Activated naive CD8-positive, alpha-beta T cell treated with anti-CD3 and anti-CD28 coated beads, Interleukin-2, amount 50 U/mL, for 24 hours (primary cell): ENCODE results near the gene LRIT3.
"Not testable (repeated sequence)": the region's sequence is repeated elsewhere in the genome, so short reads cannot be mapped to it uniquely, and the experiment has no call there.

ENCODE experiments used
- ATAC-seq: fragments of 150-1000 bp; cut with Tn5 transposase; one replicate; pipeline ENCODE4 v1.10.0; 2021
- DNase-seq: peaks from one replicate; pipeline ENCODE4 v3.0.0; 2021
- H3K27ac Mint-ChIP-seq: one replicate; pipeline ENCODE4 v1.8.0; 2021; ENCODE audit warnings: mild to moderate bottlenecking, mixed read lengths
- H3K27me3 Mint-ChIP-seq: one replicate; pipeline ENCODE4 v1.8.0; 2021; ENCODE audit warnings: mixed read lengths
- H3K36me3 Mint-ChIP-seq: one replicate; pipeline ENCODE4 v1.8.0; 2021; ENCODE audit warnings: low read depth, mixed read lengths
- H3K4me1 Mint-ChIP-seq: one replicate; pipeline ENCODE4 v1.8.0; 2021; ENCODE audit warnings: mixed read lengths
- H3K4me3 Mint-ChIP-seq: one replicate; pipeline ENCODE4 v1.8.0; 2021; ENCODE audit warnings: mild to moderate bottlenecking, moderate library complexity, mixed read lengths
- H3K9me3 Mint-ChIP-seq: one replicate; pipeline ENCODE4 v1.8.0; 2021; ENCODE audit warnings: mixed read lengths

The LRIT3 gene

DNA sequence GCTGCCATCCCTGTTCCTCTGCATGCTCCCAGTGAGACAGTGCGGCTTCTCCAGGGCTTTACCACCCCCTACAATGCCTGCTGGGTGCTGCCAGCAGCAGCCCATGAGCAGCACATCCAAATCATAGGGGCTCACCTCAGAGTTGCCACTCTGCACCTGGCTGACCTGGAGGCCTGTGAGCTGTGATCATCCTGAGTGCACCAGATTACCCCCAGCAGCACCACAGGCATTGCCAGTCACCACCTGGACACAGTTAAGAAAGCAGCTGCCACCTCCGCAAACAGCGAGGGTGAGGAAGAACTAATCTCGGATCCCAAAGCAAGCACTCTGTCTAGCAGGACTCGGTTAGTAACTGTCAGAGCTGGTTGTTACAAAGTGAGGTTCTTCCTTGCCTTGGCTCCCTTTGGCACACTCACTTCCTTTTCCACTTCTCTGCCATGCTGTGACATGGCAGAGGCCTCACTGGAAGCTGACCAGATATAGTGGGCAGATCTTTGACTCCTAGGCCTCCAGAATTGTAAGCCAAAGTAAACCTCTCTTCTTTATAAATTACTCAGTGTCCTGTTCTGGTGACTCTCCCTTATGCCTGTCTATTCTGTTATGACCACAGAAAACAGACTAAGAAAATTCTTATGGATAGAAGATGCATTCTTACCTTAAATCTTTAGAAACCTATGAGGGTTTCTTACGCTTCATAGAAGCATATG, 25.2 kb downstream of the LRIT3 start:
- H3K27ac Mint-ChIP-seq = no peak overlapping the region
- DNase-seq = no peak
- no peak overlapping the region for H3K4me3 Mint-ChIP-seq
- H3K9me3 Mint-ChIP-seq = no peaks in the 10 kb centered on the region
- H3K36me3 Mint-ChIP-seq = no peaks in the 10 kb centered on the region
- no peak for ATAC-seq
- H3K27me3 Mint-ChIP-seq = peaks cover 6% of the 10 kb centered on the region
- H3K4me1 Mint-ChIP-seq = no peaks in the 10 kb centered on the region

GRCh38 chr4:109873791-109874514, 26.0 kb downstream of the LRIT3 start:
- Mint-ChIP-seq H3K27me3 (peaks cover 10% of the 10 kb centered on the region), H3K27ac (no peak overlapping the region), H3K4me3 (no peak overlapping the region), H3K4me1 (no peaks in the 10 kb centered on the region), H3K36me3 (no peaks in the 10 kb centered on the region), H3K9me3 (no peaks in the 10 kb centered on the region)
- no peak for DNase-seq
- no peak for ATAC-seq

DNA sequence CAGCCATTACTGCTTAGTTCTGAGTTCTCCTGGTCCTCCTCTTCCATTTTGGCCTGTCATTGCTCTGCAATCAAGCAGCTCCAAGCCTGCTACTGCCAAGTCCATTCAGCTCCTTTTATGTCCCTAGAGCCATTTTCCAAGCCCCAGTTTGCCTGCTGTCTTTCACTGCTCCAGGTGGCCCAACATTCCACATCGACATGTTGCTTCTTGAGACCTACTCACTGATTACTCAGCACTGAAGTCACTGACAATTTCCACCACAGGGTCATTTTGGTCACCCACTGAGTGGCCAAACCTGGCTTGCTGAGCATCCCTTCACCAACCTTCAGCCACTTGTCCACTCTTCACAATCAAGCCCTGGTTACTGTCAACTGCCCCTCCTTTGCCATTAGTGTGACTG, 27.2 kb downstream of the LRIT3 start:
- Mint-ChIP-seq H3K27me3 (peaks cover 10% of the 10 kb centered on the region), H3K27ac (no peak overlapping the region)
- no peak for ATAC-seq

DNA sequence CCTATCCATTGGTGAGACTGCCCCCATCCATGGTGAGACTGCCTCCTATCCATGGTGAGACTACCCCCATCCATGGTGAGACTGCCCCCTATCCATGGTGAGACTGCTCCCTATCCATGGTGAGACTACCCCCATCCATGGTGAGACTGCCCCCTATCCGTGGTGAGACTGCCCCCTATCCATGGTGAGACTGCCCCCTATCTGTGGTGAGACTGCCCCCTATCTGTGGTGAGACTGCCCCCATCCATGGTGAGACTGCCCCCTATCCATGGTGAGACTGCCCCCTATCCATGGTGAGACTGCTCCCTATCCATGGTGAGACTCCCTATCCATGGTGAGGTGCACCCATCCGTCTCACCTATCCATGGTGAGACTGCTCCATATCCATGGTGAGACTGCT, 27.6 kb downstream of the LRIT3 start:
- not testable (repeated sequence) for H3K9me3 Mint-ChIP-seq, ATAC-seq, DNase-seq, H3K4me3 Mint-ChIP-seq, H3K36me3 Mint-ChIP-seq, H3K27me3 Mint-ChIP-seq, H3K4me1 Mint-ChIP-seq, H3K27ac Mint-ChIP-seq

More for the DNA sequence above, 27.2 kb downstream of the LRIT3 start:
- H3K36me3 Mint-ChIP-seq = no peaks in the 10 kb centered on the region
- DNase-seq = no peak
- no peaks in the 10 kb centered on the region for H3K9me3 Mint-ChIP-seq
- H3K4me3 Mint-ChIP-seq = no peak overlapping the region
- no peaks in the 10 kb centered on the region for H3K4me1 Mint-ChIP-seq

- Mint-ChIP-seq H3K9me3 (no peaks in the 10 kb centered on the region), H3K36me3 (no peaks in the 10 kb centered on the region), H3K27me3 (peaks cover 11% of the 10 kb centered on the region), H3K27ac (no peak overlapping the region), H3K4me1 (no peaks in the 10 kb centered on the region), H3K4me3 (no peak overlapping the region)
- no peak for ATAC-seq
- DNase-seq = no peak
These were observed 28.8 kb downstream of the LRIT3 start for GRCh38 chr4:109876634-109877265.

GRCh38 chr4:109877400-109877799, 29.5 kb downstream of the LRIT3 start:
- Mint-ChIP-seq H3K9me3 (no peaks in the 10 kb centered on the region), H3K4me1 (no peaks in the 10 kb centered on the region), H3K4me3 (no peak overlapping the region), H3K36me3 (no peaks in the 10 kb centered on the region), H3K27me3 (peaks cover 11% of the 10 kb centered on the region), H3K27ac (no peak overlapping the region)
- ATAC-seq (no peak), DNase-seq (no peak)

GRCh38 chr4:109878355-109878754, 30.4 kb downstream of the LRIT3 start:
- H3K27me3 Mint-ChIP-seq = peaks cover 11% of the 10 kb centered on the region
- no peaks in the 10 kb centered on the region for H3K36me3 Mint-ChIP-seq
- no peak overlapping the region for H3K27ac Mint-ChIP-seq
- no peak overlapping the region for H3K4me3 Mint-ChIP-seq
- no peaks in the 10 kb centered on the region for H3K9me3 Mint-ChIP-seq
- DNase-seq = no peak
- H3K4me1 Mint-ChIP-seq = no peaks in the 10 kb centered on the region
- ATAC-seq = no peak

DNA sequence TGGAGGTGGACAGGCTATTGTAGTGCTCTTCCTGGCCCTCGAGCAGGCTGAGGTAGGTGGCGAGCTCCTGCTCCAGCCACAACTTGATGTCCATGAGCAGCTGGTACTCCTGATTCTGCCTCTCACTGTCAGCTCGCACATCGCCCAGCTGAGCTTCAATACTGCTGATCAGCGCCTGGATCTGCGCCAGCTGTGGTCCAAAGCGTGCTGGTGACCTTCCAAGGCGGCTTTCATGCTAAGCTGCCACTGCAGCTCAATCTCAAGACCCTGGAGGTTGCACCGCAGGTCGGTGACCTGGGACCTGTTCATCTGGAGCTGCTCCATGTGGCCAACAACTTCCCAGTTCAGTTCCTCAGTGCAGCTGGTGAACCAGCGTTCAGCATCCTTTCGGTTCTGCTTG, 31.2 kb downstream of the LRIT3 start:
- Mint-ChIP-seq H3K27me3 (peaks cover 11% of the 10 kb centered on the region), H3K4me3 (no peak overlapping the region), H3K27ac (no peak overlapping the region), H3K36me3 (no peaks in the 10 kb centered on the region), H3K9me3 (no peaks in the 10 kb centered on the region), H3K4me1 (no peaks in the 10 kb centered on the region)
- DNase-seq = no peak
- no peak for ATAC-seq

DNA sequence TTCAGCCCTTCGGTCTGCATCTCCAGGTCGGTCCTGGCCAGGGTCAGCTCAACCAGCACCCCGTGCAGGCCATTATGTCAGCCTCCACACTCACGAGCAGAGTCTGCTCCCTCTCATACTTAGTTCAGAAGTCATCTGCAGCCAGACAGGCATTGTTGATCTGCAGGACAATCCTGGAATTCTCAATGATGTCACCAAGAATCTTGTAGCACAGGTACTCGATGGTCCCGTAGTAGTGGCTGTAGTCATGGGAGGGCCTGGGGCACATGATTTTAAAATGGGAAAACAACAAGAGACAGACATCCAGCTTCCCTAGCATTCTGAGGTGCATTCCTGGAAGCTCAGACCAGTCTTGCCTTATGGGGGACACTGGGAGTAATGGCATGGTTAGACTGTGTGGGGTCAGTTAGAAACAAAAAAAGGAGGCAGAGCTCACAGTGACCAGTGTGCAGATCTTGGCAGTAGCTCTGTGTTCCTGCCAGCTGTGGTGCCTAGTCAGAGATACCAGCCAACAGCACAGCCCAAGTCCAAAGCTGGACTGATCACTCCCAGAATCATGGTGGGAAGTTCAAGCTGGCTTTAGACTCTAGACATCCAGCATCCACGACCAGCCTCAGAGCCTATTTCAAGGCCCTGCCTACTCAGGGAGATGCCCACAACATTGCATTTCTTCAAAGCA, 31.9 kb downstream of the LRIT3 start:
- Mint-ChIP-seq H3K4me3 (no peak overlapping the region), H3K27me3 (peaks cover 11% of the 10 kb centered on the region), H3K36me3 (no peaks in the 10 kb centered on the region), H3K4me1 (no peaks in the 10 kb centered on the region), H3K9me3 (no peaks in the 10 kb centered on the region), H3K27ac (no peak overlapping the region)
- ATAC-seq = no peak
- DNase-seq = no peak

DNA sequence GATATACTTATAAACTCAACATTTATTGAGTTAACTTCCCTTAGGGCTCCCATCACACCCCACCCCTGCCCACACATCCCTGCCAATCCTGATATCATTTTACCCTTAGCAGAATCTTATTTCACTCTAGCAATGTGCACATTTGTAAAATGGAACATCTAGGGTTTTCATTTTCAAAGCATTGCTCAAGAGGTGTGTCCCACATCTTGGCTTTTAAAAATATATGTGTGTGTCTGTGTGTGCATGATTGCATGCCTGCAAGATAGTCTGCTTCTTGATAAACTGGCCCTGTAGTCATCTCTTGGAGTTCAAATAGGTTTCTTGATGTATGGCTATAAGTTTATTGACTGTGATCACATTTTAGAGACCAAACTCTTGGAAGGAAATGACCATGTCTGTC, 38.4 kb downstream of the LRIT3 start:
- Mint-ChIP-seq H3K27ac (no peak overlapping the region), H3K4me1 (no peaks in the 10 kb centered on the region), H3K4me3 (no peak overlapping the region), H3K9me3 (no peaks in the 10 kb centered on the region), H3K36me3 (no peaks in the 10 kb centered on the region), H3K27me3 (no peaks in the 10 kb centered on the region)
- ATAC-seq (no peak), DNase-seq (no peak)

DNA sequence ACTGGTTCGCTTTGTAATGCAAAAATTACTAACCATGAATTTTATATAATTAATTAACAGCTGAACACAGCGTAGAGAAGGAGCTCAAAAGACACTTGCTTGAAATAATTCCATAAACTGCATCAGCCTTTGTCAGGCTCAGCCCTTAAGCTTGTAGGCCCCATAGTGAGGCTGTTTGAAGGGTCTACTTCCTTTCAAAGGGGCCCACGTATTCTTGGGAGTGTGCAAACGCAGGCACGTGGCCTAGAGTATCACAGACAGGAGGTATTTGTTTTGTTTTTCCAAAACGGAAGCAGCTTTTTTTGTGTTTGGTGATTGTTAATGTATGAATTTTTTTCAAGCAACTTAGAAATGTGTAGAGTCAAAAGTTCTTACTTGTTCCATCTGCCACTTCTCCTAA, 39.2 kb downstream of the LRIT3 start:
- peaks cover under 1% of the 10 kb centered on the region for H3K27me3 Mint-ChIP-seq
- no peaks in the 10 kb centered on the region for H3K36me3 Mint-ChIP-seq
- no peak overlapping the region for H3K27ac Mint-ChIP-seq
- DNase-seq = no peak
- ATAC-seq = no peak
- no peaks in the 10 kb centered on the region for H3K9me3 Mint-ChIP-seq
- no peaks in the 10 kb centered on the region for H3K4me1 Mint-ChIP-seq
- no peak overlapping the region for H3K4me3 Mint-ChIP-seq

GRCh38 chr4:109890076-109890475, 42.2 kb downstream of the LRIT3 start:
- H3K36me3 Mint-ChIP-seq = no peaks in the 10 kb centered on the region
- H3K9me3 Mint-ChIP-seq = no peaks in the 10 kb centered on the region
- no peak for ATAC-seq
- no peaks in the 10 kb centered on the region for H3K4me1 Mint-ChIP-seq
- H3K4me3 Mint-ChIP-seq = no peak overlapping the region
- H3K27ac Mint-ChIP-seq = no peak overlapping the region
- no peak for DNase-seq
- H3K27me3 Mint-ChIP-seq = peaks cover 2% of the 10 kb centered on the region

DNA sequence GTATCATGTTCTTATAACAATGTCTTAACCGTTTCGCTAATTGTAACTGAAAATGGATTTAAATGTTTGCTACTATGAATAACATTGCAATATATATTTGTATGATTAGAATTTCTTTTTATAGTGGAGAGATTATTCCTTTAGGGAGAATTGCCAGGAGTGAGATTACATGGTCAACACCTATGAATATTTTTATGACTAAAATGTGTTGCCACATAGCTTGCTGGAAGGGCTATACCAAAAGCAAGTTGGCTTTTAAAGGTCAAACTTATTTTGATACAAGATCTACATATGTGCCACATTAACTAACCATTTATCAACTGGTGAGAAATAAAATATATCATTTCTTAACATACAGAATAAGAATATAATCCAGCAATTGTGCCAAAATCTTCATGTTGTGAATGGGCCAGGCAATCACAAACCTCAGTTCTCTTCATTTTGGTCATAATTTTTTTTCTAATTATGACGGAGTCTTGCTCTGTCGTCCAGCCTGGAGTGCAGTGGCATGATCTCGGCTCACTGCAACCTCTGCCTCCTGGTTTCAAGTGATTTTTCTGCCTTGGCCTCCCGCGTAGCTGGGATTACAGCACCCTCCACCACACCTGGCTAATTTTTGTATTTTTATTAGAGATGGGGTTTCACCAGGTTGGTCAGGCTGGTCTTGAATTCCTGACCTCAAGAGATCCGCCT, 54.8 kb downstream of the LRIT3 start:
- Mint-ChIP-seq H3K27me3 (peaks cover 24% of the 10 kb centered on the region), H3K27ac (no peak overlapping the region), H3K36me3 (no peaks in the 10 kb centered on the region), H3K9me3 (no peaks in the 10 kb centered on the region), H3K4me1 (no peaks in the 10 kb centered on the region), H3K4me3 (no peak overlapping the region)
- no peak for DNase-seq
- ATAC-seq = no peak

GRCh38 chr4:109908731-109909130, 60.8 kb downstream of the LRIT3 start:
- Mint-ChIP-seq H3K27me3 (peaks cover 36% of the 10 kb centered on the region), H3K9me3 (no peaks in the 10 kb centered on the region), H3K4me3 (no peak overlapping the region), H3K4me1 (no peaks in the 10 kb centered on the region), H3K27ac (no peak overlapping the region), H3K36me3 (no peaks in the 10 kb centered on the region)
- no peak for ATAC-seq
- DNase-seq = no peak
